ENCODE results near the gene TTC31.

DNA sequence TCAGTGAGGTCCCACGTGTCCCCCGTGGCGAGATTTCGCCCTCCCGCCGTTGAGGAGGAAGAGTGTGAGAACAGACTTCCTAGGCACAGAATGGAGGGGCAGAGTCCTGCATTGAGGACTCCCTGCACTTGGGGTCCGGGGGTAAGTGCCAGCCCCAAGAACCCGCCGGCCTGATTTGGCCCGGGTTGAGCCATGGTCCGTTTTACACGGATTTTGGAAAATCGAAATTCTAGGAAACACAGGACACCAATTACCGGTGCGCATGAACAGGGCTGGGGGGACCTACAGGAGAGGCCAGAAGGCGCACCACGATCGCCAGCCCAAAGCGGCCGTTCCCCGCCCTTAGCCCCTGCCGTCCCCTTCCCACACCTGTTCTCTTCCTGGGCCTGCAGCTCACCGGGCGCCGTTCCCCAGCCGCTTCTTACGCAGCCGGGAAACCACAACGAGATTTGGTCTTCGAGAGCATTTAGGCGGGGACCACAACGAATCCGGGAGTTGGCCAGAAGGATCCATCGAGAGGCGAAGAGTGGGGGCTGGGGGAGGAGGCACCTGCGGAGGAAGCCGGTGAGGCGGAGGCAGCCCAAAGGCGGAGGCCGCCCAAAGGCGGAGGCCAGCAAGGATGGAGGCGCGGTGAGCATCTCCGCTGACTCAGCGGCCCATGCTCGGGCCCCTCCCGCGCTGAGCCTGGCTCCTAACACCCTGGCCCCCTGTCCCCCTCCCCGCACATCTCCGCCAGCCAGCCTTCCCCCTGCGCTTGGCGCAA, 30.9 kb downstream of the TTC31 start:
- TF ChIP-seq, protein P1, sequence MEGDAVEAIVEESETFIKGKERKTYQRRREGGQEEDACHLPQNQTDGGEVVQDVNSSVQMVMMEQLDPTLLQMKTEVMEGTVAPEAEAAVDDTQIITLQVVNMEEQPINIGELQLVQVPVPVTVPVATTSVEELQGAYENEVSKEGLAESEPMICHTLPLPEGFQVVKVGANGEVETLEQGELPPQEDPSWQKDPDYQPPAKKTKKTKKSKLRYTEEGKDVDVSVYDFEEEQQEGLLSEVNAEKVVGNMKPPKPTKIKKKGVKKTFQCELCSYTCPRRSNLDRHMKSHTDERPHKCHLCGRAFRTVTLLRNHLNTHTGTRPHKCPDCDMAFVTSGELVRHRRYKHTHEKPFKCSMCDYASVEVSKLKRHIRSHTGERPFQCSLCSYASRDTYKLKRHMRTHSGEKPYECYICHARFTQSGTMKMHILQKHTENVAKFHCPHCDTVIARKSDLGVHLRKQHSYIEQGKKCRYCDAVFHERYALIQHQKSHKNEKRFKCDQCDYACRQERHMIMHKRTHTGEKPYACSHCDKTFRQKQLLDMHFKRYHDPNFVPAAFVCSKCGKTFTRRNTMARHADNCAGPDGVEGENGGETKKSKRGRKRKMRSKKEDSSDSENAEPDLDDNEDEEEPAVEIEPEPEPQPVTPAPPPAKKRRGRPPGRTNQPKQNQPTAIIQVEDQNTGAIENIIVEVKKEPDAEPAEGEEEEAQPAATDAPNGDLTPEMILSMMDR (IDR thresholded peaks at IDR 0.05; ENCODE audit: insufficient read depth, low read length, poor library complexity, severe bottlenecking), result no peak
- TF ChIP-seq EZH2phosphoT487 (conservative IDR thresholded peaks at IDR 0.05; ENCODE audit: low read length), result no peak

All from SU-DHL-6 (cell line).